SJCRH30 (cell line): ENCODE data around the gene C22orf23. TPM values are rescaled to one million over a fixed set of nuclear protein-coding genes. Genes with fewer than 3 reads are reported as not detected.
"Not testable (repeated sequence)": the region's sequence is repeated elsewhere in the genome, so short reads cannot be mapped to it uniquely, and the experiment has no call there.

Experiments used
- DNase-seq, 2 experiments: peaks; one replicate each; pipeline ENCODE4 v3.0.0-alpha.2; 2015 to 2020
- H3K27ac ChIP-seq: fragments of 250-450 bp; sonication (Bioruptor Pico); 2 replicates; pipeline ENCODE4 v1.5.1; 2020; ENCODE audit warnings: mild to moderate bottlenecking, moderate library complexity
- H3K27me3 ChIP-seq: fragments of 250-450 bp; sonication (Bioruptor Pico); 2 replicates; pipeline ENCODE4 v1.5.1; 2020; ENCODE audit warnings: mild to moderate bottlenecking, moderate library complexity
- H3K36me3 ChIP-seq: fragments of 250-450 bp; sonication (Bioruptor Pico); 2 replicates; pipeline ENCODE4 v1.5.1; 2020; ENCODE audit warnings: mild to moderate bottlenecking, moderate library complexity
- H3K4me1 ChIP-seq: fragments of 250-450 bp; sonication (Bioruptor Pico); 2 replicates; pipeline ENCODE4 v1.5.1; 2020; ENCODE audit warnings: mild to moderate bottlenecking, moderate library complexity
- H3K4me3 ChIP-seq: fragments of 250-450 bp; sonication (Bioruptor Pico); 2 replicates; pipeline ENCODE4 v1.5.1; 2020; ENCODE audit warnings: mild to moderate bottlenecking, moderate library complexity
- H3K9me3 ChIP-seq: fragments of 250-450 bp; sonication (Bioruptor Pico); replicated peaks from 2 replicates; pipeline ENCODE4 v1.5.1; 2020; ENCODE audit warnings: mild to moderate bottlenecking, moderate library complexity
- total RNA-seq: library from RNA; depleted of rRNA; stranded (reverse); fragments of >200 nt; shearing (Covaris generic); gene quantifications from 2 replicates; pipeline ENCODE4 v1.2.3, GENCODE V29; 2014

Gene C22orf23
- total RNA-seq, 1 experiment from 2014 or later = not detected

- Histone ChIP-seq H3K9me3 (no peaks in the 10 kb centered on the region), H3K27ac (no peak overlapping the region), H3K36me3 (no peaks in the 10 kb centered on the region), H3K4me3 (no peak overlapping the region), H3K27me3 (no peaks in the 10 kb centered on the region), H3K4me1 (no peaks in the 10 kb centered on the region)
- DNase-seq = no peak
These were observed 33.0 kb upstream of the C22orf23 start for GRCh38 chr22:37986371-37986770.

DNA sequence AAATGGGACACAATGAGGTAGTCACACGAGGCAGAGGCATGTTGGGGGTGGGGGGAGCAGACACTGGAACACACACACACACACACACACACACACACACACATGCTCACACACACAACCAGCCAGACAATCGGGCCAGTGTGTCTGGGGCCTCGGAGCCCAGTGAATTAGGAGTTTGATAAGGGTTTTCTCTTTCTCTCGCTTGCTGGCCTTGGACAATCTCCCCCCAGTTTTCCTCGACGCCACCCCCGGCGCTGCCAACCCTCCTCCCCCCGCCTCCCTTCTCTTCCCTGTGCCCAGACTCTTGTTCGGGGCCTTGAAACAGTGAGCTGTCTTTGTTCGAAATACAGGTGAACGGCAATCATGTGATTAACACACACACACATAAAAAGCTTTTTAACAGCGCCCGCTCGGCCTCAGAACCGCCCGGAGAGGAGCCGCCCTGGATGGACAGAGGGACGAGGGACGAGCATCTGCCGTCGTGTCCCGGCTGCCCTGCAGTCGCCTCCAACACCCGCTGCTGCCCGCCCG, 32.4 kb upstream of the C22orf23 start:
- Histone ChIP-seq H3K27ac (no peak overlapping the region), H3K36me3 (no peaks in the 10 kb centered on the region), H3K4me1 (no peaks in the 10 kb centered on the region), H3K9me3 (no peaks in the 10 kb centered on the region), H3K4me3 (no peak overlapping the region), H3K27me3 (no peaks in the 10 kb centered on the region)
- no peak for DNase-seq

DNA sequence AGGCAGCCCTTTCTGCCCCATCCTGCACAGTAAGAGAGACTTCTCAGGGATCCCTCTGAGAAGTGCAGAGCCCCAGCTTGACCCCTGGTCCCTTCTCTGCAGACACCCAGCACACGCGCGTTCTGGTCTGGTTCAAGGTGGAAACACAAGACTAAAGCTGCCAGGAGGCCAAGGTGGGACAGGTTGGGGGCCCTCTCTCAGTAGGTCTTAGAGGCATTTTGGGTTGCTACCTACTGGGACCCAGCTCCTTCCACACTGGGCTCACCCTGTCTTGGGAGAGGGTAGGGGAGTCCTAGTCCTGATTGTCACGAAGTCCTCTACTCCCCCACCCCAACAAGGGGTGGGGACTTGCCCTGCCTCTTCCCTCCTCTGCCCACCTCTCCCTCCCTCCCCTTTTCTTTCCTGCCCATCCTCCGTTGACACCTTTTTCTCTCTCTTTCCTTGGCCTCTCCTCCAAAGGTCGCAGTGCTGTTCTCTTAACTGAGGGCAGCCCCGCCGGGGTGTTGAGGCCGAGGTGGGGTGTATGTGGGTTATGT, 31.7 kb upstream of the C22orf23 start:
- Histone ChIP-seq H3K27me3 (no peaks in the 10 kb centered on the region), H3K4me1 (no peaks in the 10 kb centered on the region), H3K27ac (no peak overlapping the region), H3K9me3 (no peaks in the 10 kb centered on the region), H3K4me3 (no peak overlapping the region), H3K36me3 (no peaks in the 10 kb centered on the region)
- DNase-seq = no peak

DNA sequence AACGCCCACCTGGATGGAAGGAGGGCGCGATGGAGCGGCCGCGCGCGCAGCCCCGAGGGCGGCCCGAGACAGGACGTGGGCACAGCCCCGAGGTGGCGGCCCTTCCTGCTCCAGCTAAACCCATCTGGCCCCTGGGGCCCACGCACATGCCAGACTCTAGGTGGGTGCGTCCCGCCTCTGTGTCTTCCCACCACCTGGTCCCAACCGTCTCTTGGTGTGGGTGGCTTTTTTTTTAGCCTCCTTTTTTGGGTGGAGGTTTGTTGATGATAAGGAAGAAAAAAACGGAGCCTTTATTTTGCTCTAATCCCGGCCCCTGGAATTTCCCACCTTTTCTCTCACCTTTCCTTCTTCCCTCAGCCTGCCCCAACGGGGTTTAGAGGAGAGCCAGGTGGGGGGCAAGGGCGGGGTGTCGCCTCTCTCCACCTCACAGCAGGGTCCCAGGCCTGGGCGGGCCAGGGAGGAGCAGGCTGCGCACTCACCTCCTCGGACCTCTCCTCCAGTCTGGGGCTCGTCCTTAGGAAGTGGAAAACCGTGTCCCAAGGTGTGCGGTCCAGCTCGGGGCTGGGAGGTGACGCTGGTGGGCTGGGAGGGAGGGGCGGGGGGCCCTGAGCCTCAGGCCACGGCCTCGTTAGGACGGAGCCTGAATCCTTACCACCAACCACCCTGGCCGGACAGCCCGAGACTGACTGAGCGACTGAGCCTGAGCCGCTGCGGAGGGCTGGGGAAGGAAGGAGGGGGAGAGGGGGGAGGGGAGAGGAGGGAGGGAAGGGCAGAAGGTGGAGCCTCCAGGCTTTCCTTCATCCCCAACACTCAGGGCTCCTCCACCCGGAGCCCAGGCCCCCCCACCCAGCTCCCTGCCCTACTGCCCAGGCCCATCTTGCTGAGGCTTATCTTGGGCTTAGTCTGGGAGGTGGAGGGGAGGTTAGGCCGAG, 30.7 kb upstream of the C22orf23 start, which contains the start of gene SOX10:
Gene SOX10, minus strand, starts transcription at position 696 of the 932 bp plus-strand sequence. CDS start 771 bp downstream, outside the sequence.
- no peaks in the 10 kb centered on the region for H3K4me1 ChIP-seq
- H3K4me3 ChIP-seq = no peak within 1 kb of the TSS
- no peak for DNase-seq
- no peaks in the 10 kb centered on the region for H3K36me3 ChIP-seq
- no peak within 1 kb of the TSS for H3K27ac ChIP-seq
- H3K27me3 ChIP-seq = no peaks in the 10 kb centered on the region
- H3K9me3 ChIP-seq = no peaks in the 10 kb centered on the region

- H3K4me3 ChIP-seq = no peak overlapping the region
- no peaks in the 10 kb centered on the region for H3K27me3 ChIP-seq
- no peak for DNase-seq
- no peaks in the 10 kb centered on the region for H3K36me3 ChIP-seq
- H3K27ac ChIP-seq = no peak overlapping the region
- no peaks in the 10 kb centered on the region for H3K4me1 ChIP-seq
- H3K9me3 ChIP-seq = no peaks in the 10 kb centered on the region
These were observed 29.8 kb upstream of the C22orf23 start for GRCh38 chr22:37982938-37983859.

- H3K4me1 ChIP-seq = no peaks in the 10 kb centered on the region
- no peaks in the 10 kb centered on the region for H3K9me3 ChIP-seq
- no peak for DNase-seq
- H3K4me3 ChIP-seq = no peak overlapping the region
- no peaks in the 10 kb centered on the region for H3K27me3 ChIP-seq
- no peak overlapping the region for H3K27ac ChIP-seq
- H3K36me3 ChIP-seq = no peaks in the 10 kb centered on the region
These were observed 28.9 kb upstream of the C22orf23 start for GRCh38 chr22:37982151-37982785.

DNA sequence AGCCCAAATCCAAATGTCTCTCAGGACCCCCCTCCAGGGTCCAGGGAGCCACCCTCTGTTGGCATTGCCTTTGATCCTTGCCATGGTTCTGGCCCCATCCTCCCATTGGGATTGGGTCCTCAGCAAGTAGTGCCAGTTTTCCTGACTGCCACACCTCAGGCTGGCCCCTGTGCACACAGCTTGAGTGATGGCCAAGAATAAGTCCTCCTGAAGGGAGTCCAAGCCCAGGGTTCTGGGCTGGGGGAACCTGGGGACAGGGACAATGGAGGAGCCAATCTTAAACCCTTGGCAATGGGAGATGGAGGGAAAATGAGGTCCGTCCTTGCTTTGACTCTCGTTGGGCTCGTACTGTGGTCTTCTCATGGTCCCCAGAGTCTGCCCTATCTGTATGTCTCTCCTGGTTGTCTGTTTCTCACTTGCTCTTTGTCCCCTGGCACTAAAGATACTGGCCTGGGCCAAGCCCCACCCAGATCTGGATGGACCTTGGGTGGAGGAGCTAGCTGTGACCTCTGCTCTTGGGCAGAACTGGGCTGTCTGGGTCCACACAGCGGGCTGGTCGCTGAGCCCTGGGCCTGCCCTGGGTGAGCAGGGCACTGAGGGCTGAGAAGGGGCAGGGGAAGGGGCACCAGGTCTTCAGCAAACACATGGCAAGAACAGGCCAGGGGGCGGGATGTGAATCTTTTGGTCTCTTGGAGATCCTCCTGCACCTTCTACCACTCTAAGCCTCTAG, 28.0 kb upstream of the C22orf23 start:
- Histone ChIP-seq H3K4me1 (no peaks in the 10 kb centered on the region), H3K4me3 (no peak overlapping the region), H3K27ac (no peak overlapping the region)

GRCh38 chr22:37979782-37980181, 26.4 kb upstream of the C22orf23 start:
- Histone ChIP-seq H3K4me1 (no peaks in the 10 kb centered on the region), H3K36me3 (no peaks in the 10 kb centered on the region), H3K9me3 (no peaks in the 10 kb centered on the region), H3K27me3 (no peaks in the 10 kb centered on the region), H3K4me3 (no peak overlapping the region), H3K27ac (no peak overlapping the region)
- DNase-seq = no peak

More for the DNA sequence above, 28.0 kb upstream of the C22orf23 start:
- H3K36me3 ChIP-seq = no peaks in the 10 kb centered on the region
- H3K27me3 ChIP-seq = no peaks in the 10 kb centered on the region
- no peak for DNase-seq
- H3K9me3 ChIP-seq = no peaks in the 10 kb centered on the region

GRCh38 chr22:37976547-37976946, 23.1 kb upstream of the C22orf23 start:
- H3K9me3 ChIP-seq = no peaks in the 10 kb centered on the region
- H3K27ac ChIP-seq = no peak overlapping the region
- H3K27me3 ChIP-seq = no peaks in the 10 kb centered on the region
- no peak for DNase-seq
- H3K4me3 ChIP-seq = no peak overlapping the region
- H3K36me3 ChIP-seq = no peaks in the 10 kb centered on the region
- H3K4me1 ChIP-seq = no peaks in the 10 kb centered on the region

DNA sequence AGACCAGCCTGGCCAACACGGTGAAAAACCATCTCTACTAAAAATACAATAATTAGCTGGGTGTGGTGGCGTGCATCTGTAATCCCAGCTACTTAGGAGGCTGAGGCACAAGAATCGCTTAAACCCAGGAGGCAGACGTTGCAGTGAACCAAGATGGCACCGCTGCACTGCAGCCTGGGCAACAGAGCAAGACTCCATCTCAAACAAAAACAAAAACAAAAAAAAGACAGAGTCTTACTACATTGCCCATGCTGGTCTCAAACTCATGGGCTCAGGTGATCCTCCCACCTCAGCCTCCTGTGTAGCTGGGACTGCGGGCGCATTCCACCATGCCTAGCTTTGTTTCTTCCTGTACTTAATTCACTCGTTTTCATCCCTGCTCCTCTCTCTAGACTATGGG, 22.6 kb upstream of the C22orf23 start:
- H3K27ac ChIP-seq, H3K4me3 ChIP-seq, H3K9me3 ChIP-seq, H3K27me3 ChIP-seq, DNase-seq, H3K36me3 ChIP-seq, H3K4me1 ChIP-seq: not testable (repeated sequence)

DNA sequence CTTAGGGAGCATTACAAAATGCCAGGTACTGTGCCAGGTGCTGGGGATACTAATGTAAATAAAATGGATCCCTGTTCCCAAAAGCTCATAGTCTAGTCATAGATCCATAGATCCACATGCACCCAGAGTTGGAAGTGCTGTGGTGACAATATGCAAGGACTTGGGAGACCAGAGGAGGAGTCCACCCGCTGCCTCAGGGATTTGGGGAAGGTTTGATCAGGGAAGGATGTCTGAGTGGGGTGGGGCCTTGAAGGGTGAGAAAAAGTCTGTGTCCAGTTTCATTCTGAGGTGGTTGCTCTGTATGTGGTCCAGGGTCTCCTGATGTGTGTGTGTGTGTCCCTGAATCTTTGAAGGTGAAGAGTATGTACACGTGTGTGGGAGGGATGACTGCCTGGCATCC, 21.8 kb upstream of the C22orf23 start:
- Histone ChIP-seq H3K27ac (no peak overlapping the region), H3K36me3 (no peaks in the 10 kb centered on the region), H3K9me3 (no peaks in the 10 kb centered on the region), H3K4me3 (no peak overlapping the region), H3K4me1 (no peaks in the 10 kb centered on the region), H3K27me3 (no peaks in the 10 kb centered on the region)
- DNase-seq = no peak

GRCh38 chr22:37973271-37974170, 20.1 kb upstream of the C22orf23 start:
- Histone ChIP-seq H3K4me3 (no peak overlapping the region), H3K4me1 (no peaks in the 10 kb centered on the region), H3K27me3 (no peaks in the 10 kb centered on the region), H3K9me3 (no peaks in the 10 kb centered on the region), H3K36me3 (no peaks in the 10 kb centered on the region), H3K27ac (no peak overlapping the region)
- no peak for DNase-seq

DNA sequence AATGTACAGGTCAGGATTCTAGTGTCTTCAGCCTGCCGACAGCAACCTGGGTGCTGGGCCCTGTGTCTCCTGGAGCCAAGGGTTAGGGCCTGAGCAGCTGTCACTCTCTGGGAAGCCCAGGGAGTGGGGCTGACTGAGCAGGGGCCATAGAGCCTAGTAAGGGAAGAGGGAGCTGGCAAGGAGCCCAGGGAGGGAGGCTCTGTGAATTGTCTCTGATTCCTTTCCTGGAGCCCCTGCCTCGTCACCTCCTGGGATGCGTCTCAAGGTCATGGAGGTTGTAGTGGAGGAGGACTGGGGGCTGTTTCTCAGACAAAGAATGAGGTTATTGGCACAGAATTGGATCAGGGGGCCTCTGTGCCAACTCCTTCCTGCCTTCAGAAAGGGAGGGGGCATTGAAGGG, 19.1 kb upstream of the C22orf23 start:
- DNase-seq = peak; percentile 49 to 61
- Histone ChIP-seq H3K4me1 (no peaks in the 10 kb centered on the region), H3K9me3 (no peaks in the 10 kb centered on the region), H3K4me3 (no peak overlapping the region), H3K27me3 (no peaks in the 10 kb centered on the region), H3K36me3 (peaks cover 3% of the 10 kb centered on the region; the same call in 1 of the 2 replicates), H3K27ac (no peak overlapping the region)
